GM18520 (cell line): Measurements from ENCODE around the gene ZFYVE21.

Experiments used
- ATAC-seq: cut with Tn5 transposase; IDR thresholded peaks from one replicate; pipeline ENCODE4 v1.9.1; 2021; ENCODE audit not compliant: unreplicated experiment

The ZFYVE21 gene

DNA sequence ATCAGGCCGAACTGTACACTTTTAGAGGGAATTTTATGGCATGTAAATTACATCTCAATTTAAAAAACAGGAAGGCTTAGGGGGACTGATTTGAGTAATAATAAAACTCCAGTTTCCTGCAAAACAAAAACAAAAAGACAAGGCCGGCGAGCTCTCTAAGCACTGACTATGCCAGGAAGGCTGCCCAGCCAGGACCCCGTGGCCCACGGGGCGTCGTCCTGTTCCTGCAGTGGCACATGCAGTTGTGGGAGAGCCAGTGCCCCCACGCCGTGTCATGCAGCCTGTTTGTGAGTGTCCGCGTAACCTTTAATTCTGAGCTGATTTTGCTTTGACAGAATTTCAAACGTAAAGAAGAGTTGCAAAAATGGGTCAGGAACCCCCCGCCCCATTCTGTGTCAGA is 10.9 kb upstream of the ZFYVE21 start:
- no peak for ATAC-seq

DNA sequence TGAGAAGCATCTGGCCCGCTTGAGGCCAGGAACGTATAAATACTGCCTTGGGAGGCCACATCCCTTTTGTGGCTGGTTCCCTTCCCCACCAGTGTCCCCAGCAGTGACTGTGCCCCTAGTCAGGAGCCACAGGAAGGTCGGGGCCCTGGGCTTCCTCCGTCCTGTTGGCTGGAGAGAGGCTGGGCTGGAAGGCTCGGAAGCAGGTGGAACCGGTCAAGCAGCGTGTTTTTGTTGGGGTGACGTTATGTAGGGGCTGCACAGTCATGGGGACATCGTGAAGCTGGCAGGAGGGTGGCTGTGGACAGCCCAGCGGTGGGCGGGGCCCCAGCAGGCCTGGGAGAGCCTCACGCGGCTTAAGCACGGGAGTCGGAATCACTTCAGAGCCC is 10.5 kb upstream of the ZFYVE21 start:
- no peak for ATAC-seq

DNA sequence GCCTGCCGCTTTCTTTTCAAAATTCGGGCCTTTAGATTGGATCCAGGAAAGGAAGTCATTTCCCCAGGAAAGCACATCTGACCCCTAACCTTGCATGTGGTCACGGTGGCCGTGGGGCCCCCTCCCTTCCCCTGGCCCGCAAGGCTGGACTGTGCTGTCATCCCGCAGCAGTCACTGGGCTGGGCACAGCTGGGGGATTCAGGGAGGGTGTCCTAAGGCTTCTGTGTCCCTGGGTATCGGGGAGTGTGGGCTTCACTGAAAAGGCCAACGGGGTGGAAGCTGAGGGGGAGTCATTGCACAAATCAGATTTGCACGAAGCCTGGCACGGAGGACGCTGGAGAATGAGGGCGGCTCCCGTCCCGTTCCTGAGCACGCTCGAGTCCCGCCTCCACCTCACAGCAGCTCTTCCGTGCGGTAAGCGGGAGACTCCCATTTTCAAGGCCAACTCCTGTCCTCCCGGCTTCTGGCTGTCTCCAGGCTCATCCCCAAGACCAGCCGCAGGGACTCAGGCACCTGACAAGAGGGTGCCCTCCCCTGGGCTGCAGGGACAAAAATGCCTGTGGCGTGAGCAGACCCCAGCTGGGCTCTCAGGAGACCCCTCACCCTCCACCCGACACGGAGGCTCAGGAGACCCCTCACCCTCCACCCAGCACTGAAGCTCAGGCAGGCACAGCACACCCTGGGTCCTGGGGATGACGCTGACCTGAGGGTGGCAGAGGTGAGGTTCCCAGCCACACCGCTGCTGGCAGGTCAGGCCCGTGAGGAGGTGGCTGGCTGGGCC is 9.9 kb upstream of the ZFYVE21 start:
- no peak for ATAC-seq

DNA sequence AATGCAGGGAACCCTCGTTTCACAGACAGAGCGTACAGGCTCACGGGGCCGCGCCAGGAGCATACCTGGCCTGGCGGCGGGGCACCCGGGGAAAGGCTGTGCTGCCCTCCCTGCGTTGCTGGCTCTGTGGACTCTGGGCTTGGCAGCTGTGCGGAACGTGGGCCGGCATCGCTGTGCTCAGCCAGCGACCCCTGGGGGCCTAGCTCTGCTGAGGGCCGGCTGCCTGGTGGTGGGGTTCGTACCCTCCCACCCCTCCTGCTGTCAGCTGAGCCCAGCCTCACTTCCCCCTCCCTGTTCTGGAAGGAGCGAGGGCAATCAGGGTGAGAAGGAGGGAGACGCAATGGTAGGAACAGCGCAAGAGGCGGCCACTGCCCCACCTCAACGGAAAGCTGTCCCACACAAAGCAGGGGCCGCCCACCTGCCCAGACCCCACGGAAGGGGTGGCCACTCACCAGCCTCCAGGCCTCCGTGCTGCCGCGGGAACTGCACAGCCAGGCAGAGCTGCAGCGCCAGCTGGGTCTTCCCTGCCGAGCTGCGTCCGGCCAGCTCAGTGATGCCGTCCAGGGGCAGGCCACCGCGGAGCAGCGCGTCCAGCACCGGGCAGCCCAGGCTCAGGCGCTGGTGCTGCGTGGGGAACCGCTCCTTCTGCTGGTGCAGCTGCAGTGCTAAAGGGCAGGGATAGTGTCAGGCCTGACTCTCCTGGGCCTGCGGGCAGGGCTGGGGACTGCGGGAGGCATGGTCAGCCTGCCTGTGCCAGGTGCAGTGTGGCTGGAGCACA is 8.9 kb upstream of the ZFYVE21 start:
- no peak for ATAC-seq

DNA sequence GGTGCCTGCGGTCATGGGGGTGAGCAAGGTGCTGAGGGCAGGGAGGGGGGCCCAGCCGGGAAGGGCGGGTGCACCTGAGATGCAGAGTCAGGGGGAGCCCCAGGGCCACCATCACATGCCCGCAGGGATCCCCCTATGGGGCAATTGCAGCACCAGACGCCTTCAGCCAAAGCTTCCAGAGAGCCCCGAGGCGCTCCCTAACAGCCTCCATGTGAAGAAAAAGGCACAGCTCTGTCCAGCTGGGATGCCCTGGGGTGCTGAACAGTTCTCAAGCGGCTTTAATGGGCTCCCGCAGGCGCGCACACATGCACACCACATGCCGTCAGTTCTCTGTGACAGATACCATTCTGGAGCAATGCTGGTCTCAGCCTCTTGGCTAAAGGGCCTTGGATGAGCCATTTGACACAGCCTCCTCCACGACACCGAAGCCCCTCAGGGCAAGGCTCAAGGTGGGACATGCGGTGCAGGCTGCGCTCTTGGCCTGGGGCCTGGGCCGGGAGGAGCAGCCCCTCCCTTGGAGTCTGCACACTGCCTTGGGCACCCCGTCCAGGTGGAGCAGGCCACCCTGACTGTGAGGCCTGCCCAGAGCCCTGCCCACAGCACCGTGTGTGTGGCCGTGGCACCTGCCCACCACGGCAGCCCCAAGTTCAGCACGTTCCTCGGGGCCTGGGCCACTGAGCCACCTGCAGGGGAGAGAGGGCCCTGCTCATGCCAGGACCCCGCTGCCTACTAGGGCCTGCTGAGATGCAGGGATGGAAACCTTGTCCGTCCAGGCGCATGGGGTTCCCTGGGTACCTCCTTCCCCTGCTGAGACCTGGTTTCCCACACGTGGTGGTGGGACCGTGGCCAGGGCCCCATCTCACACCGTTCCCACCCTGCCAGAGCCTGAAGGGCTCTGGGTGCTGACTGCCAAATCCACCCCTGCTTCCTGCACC is 8.0 kb upstream of the ZFYVE21 start:
- no peak for ATAC-seq

DNA sequence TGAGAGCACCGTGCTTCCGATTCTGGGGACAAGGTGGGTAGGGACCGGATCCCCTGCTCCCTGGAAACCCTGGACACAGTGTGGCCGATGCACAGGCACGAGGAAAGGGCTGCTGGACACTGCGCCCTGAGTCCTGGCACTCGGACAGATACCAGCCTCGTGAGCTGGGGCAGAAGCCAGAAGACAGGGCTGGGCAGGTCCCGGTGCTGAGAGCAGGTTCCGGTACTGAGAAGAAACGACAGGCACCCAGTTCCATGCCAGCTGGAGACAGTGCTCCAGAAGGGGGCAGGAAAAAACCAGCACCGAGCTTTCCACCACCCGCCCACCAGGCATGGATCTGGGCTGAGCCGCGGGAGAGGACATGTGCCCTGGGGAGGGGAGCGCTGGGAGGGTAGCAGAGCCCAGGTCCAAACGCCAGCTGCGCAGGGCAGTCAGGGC is 6.8 kb upstream of the ZFYVE21 start:
- no peak for ATAC-seq

DNA sequence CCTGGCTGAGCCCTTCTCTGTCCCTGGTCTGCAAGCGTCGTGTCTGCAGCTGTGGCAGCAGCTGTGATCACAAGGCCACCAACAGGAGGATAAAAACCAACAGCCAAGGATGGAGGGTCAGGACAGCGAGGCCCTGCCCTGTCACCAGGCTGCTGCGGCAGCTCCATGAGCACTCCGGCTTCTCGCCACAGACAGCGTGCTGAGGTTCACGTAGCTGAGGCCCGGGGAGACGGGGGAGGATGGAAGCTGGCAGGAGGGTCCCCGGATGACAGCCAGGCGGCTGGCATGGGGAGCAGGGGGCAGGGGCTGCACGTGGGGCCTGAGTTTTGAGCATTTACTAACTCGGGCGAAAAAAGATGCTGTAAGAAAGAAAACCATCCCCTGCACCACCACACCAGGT is 5.8 kb upstream of the ZFYVE21 start:
- no peak for ATAC-seq

DNA sequence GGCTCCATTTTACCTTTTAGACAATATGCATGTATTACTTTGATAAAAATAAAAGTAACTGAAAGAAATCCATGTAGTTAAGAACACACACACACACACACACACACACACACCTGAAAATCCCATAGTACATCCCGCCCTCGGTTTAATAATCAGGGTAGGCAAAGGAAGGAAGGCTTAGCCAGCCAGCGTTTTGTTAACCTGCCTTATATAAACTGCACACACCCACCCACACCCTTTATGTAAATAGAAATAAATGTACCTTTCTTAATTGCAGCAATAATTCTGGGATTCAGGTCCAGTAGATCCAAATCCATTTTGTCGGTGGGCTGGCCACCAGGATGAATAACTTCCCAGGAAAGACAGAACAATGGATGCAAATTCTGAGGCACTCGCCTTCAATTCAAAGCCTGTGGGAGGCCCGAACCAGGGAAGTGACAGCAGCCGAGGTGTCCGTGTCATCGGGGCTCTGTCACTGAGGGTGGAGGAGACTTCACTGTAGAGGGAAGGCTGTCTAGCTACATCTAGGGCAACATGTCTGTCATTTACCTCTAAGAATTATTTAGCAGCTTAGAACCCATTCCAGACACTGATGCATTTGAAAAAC is 4.7 kb upstream of the ZFYVE21 start:
- no peak for ATAC-seq

DNA sequence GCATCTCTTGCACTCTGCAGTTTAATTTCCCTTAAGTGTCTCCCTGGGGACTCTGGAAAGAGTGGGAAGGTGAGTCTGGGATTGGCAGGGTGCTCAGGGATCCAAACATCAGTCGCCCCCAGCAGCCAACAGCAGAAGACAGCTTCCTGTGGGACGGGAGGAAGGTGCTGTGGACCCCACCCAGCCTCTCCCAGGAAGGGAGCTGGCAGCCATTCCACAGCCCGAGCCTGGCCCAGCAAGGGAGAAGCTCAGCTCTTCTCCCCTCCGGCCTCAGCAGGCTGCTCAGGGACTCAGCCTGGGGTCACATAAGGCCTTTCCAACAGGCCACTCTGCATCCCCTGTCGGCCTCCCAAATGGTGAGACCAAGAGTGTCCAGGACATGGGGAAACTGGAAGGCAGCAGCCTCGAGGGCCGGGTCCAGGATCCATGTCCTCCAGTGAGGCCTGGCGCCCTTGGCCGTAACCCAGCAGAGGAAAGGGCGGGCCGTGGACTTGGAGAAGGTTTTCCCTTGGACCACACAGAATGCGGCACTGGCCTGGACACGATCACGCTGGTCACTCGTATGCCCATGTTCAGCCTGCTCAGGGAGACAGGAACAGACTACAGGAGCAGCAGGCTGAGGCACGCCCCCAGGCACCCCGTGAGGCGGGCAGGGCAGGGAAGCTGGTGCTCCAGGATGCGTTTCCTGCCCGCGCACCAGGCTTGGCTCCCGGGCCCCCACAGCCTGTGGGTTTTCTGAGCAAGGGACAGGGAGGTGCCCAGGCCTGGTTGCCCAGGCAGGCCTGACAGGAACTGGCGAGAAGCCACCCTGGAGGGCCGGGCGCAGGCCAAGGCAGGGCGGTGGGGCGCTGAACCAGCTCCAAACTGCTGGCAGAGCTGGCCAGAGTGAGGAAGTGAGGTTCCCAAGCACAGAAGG is 3.8 kb upstream of the ZFYVE21 start:
- no peak for ATAC-seq

DNA sequence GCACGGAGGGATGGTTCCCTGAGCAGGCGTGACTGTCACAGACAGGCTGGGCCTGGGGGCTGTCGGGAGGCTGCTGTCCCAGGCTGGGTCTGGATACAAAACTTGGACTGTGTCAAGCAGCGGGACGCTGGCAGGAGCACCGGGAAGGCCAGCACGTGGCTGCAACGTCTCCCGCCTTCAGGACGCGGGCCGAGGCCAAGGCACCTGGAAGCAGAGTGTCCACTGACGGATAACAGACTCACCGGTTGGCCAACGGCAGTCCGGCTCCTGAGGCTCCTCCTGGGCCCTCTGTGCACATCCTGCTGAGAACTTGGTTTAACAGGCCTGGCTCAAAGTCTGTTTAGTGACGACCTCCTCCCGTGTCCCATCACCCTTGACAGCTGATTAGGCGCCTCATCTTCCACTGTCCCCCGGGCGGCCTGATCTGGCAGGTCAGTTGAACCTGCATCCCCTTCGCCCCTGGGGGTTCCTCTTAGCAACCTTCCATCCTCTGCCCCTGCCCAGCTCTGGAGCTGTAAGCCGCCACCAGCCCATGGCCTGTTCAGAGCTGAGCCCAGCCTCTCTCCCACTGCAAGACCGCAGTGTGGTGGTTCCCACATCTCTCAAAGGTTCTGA is 2.9 kb upstream of the ZFYVE21 start:
- ATAC-seq, result no peak

DNA sequence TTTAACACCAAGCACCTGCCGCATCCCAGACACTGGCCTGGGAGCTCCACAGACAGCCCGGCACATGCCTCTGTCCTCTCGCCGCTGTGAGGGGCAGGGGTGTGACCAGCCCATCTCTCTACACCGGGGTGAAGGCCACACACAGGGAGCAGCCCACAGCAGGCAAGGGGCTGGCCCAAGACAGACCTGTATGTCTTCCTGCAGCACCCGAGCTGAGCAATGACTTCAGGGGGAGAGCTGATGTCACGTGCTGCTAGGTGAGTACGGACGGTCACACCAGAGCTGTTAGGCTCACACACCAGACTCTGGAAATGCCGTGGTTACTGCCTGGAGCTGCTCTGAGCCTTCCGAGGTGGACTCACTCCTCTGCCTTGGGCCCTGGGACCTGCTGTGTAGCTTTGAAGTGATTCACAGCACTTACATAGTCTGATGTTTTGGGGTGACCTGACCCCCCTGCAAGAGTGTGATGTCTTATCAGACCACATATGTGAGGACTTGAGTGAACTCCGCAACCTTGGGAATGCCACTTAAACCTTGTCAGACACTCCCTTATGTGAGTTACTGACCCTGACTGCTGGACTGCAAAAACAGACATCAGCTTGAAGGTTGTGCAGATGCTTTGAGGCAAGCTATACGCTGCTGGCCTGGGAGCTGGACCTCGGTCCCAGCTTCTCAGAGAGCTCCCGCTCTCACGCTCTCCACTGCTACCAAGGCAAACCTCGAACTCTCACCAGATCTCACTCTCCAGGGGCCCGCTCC is 2.1 kb upstream of the ZFYVE21 start:
- ATAC-seq, result no peak

DNA sequence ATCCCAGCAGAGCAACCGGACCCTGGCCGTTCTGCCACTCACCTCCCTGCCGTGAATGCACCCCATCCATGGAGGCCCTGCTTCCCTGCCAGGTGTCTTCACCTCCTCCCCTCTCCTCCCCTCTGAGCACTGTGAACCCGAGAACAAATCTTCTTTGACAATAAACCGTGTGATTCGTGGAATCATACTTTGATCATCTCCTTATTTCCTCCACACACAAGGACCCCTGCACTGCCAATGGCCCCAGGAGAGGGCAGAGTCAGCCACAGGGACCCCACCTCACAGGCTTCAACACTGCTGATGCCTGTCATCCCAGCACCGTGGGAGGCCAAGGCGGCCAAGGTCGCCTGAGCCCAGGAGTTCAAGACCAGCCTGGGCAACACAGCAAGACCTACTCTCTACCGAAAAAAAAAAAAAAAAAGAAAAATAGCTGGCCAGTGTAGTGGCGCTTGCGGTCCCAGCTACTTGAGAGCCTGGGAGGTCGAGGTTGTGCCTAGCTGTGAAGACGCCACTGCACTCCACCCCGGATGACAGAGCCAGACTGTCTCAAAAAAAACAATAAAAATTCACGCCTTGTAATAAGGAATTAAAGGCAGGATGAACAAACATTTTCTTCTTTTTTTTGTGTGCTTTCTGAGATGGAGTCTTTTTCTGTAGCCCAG is 1.4 kb upstream of the ZFYVE21 start:
- ATAC-seq, result no peak

DNA sequence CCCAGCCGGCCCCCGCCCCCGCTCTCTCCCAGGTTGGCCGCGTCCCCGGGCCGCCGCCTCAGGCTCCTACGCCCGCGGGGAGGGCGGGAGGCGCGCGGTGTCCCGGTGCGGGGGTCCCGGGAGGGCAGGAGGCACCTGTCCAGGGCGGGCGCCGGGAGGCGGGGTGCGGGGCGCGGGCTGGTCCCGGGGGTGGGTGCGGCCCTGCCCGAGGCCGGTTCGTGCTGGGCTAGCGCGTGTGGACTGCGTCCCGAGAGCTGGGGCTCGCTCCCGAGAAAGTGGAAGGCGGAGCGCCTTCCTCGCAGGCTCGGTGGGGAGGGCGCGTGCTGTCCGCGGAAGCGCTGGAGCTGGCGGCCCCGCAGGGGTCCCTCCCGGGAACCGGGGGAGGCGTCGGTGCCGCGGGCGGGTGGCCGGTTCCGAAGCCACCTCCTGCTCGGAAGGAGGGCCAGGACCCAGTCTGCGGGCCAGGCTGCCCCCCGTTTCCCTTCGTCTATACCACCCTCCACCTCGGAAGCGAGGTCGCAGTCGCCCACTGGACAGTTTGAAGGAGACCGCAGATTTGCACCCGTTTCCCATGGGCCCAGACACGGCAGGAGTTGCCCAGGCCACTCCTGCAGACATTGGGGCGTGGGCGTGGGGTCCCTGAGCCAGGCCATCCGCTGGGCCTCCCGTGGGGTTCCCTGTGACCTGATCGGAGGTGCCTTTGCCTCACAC is 636 bp downstream of the ZFYVE21 start:
- ATAC-seq, result no peak

DNA sequence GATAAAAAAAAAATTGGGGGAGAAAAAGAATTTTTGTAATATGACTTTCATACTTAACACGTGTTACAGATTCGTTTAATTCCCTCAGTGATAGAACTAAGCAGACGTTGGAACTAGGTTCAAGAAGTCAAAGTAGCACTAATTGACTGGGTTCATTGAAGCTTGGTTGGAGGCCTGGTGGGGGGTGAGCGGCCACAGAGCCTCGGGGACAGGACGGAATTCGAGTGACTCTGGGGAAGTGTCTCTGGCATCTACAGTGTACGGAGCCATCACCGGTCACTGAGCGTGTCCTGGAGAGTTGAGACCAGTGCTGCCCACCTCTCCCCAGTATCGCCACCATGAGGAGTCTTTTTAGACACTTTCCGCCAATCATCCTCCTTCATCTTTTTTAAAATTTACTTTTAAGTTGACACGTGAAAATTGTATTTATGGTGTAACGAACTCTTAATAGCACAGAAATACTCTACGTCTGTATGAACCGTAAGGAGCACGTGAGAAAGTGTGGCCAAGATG is 1.3 kb downstream of the ZFYVE21 start:
- no peak for ATAC-seq

DNA sequence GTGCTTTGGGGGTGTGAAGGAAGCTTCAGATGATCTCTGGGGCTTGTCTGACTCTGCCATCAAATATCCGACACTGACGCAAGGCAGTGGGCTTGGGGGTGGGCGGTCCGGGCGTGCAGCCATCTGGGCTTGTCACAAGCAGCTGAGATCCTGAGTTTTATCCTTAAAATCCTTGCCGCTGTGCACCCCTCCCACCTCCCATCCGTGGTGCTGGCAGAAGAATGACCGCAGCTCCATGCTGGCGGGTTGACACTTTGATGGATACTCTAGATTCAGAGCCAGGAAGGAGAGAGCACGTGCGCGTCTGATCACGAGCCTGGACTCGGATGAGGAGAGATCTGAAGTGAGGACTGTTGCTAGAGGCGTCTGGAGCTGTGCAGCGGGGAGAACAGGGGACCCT is 3.0 kb downstream of the ZFYVE21 start:
- ATAC-seq, result no peak

DNA sequence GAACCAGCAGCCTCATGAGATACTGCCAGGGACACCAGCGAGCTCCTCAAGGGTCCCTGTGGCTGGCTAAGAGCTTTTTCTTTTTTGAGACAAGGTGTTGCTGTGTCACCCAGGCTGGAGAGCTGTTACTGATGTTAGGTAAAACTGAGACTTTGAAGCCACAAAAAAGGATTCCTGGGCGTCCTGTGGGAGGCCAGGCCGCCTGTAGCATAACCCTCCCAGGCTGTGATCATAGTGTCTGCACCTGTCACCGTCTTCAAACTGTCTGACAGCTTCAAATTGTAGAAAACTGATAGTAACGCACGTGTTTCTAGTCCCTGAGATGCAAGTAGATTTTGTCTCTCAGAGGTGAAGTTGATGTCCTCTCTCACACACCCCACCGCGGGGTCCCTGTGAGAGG is 4.1 kb downstream of the ZFYVE21 start:
- no peak for ATAC-seq

DNA sequence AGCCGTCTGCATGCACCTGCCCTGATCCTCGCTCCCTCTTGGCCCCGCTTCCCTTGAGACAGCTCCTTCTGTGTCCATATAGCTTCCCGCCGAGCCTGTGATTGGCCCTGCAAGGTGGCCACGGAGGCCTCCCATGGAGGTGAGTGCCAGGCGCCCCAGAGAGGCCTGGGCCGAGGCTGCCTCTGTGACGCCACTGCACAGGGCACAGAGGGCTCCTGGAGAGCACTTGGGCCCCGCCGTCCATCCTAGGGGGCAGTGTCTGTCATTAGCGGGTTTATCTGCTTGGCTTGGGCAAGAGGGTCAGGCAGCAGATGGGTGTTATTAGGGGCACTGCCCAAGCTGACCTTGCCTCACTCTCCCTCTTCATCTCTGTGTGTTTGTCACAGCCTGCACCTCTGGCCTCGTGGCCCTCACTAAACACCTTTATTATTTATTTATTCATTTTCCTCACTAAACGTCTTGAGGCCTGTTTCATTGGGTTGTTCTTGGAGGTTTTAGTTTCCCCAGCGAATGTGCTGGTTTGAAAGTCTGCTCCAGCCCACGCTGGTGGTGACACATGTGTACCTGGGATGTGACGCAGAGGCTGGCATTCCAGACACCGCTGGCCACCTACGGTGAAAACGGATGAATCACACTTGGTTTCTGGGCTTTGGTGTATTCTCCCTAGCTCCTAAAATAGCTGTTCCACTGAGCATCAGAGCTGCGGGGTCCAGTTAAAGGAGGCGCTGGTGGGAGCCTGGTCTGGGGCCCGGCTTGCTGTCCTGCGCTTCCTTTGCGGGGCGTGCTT is 5.9 kb downstream of the ZFYVE21 start:
- ATAC-seq, result no peak
